ENCODE data around the gene CST2. TPM values are rescaled to one million over a fixed set of nuclear protein-coding genes. Genes with fewer than 3 reads are reported as not detected.

CST2 gene
- total and polyA plus RNA-seq, 2 experiments from 2014 or later: not detected

DNA sequence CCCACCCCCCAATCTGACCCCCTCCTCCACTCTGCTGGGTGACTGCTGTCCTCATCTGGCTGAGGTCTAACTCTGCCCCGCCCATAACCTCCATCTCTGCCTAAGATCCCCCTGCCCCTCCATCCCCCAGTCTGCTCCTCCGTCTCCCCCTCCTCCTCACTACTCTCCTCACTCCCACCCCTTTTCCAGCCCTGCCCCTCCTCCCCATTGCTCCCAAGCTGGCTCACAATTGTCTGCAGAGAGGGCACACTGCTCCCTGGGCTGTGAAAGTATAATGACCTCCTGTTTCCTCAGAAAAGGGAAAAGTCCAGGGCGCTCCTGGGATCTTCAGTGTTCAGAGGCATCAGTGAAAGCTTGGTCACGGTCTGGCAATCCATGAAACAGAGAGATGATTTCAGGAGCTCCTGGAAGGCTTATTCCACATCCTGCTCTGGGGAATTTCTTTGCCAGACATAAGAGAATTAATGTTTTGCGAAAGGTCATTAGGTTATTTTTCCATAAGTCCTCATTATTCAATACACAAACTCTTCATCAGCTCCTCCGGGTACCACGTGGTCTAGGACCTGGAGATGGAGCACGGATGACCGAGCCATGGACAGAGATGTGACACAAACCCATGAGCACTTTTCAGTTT lies 31.6 kb upstream of the CST2 start (continued):
- TF ChIP-seq CTCF (conservative IDR thresholded peaks at IDR 0.05; ENCODE audit: low read depth in 2 of 2) (no peak), EZH2phosphoT487 (IDR thresholded peaks at IDR 0.05; ENCODE audit: unreplicated experiment) (no peak), ZNF114 (CRISPR knock-in tag; IDR thresholded peaks at IDR 0.05) (no peak)
- TF ChIP-seq, protein P1, sequence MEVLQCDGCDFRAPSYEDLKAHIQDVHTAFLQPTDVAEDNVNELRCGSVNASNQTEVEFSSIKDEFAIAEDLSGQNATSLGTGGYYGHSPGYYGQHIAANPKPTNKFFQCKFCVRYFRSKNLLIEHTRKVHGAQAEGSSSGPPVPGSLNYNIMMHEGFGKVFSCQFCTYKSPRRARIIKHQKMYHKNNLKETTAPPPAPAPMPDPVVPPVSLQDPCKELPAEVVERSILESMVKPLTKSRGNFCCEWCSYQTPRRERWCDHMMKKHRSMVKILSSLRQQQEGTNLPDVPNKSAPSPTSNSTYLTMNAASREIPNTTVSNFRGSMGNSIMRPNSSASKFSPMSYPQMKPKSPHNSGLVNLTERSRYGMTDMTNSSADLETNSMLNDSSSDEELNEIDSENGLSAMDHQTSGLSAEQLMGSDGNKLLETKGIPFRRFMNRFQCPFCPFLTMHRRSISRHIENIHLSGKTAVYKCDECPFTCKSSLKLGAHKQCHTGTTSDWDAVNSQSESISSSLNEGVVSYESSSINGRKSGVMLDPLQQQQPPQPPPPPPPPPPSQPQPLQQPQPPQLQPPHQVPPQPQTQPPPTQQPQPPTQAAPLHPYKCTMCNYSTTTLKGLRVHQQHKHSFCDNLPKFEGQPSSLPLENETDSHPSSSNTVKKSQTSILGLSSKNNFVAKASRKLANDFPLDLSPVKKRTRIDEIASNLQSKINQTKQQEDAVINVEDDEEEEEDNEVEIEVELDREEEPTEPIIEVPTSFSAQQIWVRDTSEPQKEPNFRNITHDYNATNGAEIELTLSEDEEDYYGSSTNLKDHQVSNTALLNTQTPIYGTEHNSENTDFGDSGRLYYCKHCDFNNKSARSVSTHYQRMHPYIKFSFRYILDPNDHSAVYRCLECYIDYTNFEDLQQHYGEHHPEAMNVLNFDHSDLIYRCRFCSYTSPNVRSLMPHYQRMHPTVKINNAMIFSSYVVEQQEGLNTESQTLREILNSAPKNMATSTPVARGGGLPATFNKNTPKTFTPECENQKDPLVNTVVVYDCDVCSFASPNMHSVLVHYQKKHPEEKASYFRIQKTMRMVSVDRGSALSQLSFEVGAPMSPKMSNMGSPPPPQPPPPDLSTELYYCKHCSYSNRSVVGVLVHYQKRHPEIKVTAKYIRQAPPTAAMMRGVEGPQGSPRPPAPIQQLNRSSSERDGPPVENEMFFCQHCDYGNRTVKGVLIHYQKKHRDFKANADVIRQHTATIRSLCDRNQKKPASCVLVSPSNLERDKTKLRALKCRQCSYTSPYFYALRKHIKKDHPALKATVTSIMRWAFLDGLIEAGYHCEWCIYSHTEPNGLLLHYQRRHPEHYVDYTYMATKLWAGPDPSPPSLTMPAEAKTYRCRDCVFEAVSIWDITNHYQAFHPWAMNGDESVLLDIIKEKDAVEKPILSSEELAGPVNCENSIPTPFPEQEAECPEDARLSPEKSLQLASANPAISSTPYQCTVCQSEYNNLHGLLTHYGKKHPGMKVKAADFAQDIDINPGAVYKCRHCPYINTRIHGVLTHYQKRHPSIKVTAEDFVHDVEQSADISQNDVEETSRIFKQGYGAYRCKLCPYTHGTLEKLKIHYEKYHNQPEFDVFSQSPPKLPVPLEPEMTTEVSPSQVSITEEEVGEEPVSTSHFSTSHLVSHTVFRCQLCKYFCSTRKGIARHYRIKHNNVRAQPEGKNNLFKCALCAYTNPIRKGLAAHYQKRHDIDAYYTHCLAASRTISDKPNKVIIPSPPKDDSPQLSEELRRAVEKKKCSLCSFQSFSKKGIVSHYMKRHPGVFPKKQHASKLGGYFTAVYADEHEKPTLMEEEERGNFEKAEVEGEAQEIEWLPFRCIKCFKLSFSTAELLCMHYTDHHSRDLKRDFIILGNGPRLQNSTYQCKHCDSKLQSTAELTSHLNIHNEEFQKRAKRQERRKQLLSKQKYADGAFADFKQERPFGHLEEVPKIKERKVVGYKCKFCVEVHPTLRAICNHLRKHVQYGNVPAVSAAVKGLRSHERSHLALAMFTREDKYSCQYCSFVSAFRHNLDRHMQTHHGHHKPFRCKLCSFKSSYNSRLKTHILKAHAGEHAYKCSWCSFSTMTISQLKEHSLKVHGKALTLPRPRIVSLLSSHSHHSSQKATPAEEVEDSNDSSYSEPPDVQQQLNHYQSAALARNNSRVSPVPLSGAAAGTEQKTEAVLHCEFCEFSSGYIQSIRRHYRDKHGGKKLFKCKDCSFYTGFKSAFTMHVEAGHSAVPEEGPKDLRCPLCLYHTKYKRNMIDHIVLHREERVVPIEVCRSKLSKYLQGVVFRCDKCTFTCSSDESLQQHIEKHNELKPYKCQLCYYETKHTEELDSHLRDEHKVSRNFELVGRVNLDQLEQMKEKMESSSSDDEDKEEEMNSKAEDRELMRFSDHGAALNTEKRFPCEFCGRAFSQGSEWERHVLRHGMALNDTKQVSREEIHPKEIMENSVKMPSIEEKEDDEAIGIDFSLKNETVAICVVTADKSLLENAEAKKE (CRISPR knock-in tag; IDR thresholded peaks at IDR 0.05): no peak

GRCh38 chr20:23856736-23857135 lies 30.2 kb upstream of the CST2 start:
- Histone ChIP-seq H3K27me3 (ENCODE audit: insufficient read depth) (no peaks in the 10 kb centered on the region), H3K4me3 (no peak overlapping the region)
- DNase-seq (ENCODE audit: low spot score): no peak

More at GRCh38 chr20:23856736-23857135, 30.2 kb upstream of the CST2 start:
- H3K9me3 Mint-ChIP-seq: no peaks in the 10 kb centered on the region
- H4K20me1 ChIP-seq (replicated peaks; ENCODE audit: insufficient read depth): no peaks in the 10 kb centered on the region
- no peak overlapping the region for H2AFZ ChIP-seq
- 0 out of 2 replicates have a peak, but pooled peaks cover 2% of the 10 kb centered on the region for H3K9me2 ChIP-seq (ENCODE audit: insufficient read depth)
- no peaks in the 10 kb centered on the region for H3K36me3 ChIP-seq (ENCODE audit: insufficient read depth)
- peaks cover 6% of the 10 kb centered on the region for H3K4me1 ChIP-seq (ENCODE audit: insufficient read depth)
- ATAC-seq: no peak
- H3F3A ChIP-seq (replicated peaks; ENCODE audit: low read depth): no peaks in the 10 kb centered on the region
- TF ChIP-seq EZH2 (IDR thresholded peaks at IDR 0.05; ENCODE audit: low read depth, unreplicated experiment) (no peak), EZH2phosphoT487 (IDR thresholded peaks at IDR 0.05; ENCODE audit: unreplicated experiment) (no peak), CREB1 (CRISPR knock-in tag; IDR thresholded peaks at IDR 0.05; ENCODE audit: low read depth) (no peak), NANOG (IDR thresholded peaks at IDR 0.05; ENCODE audit: borderline replicate concordance) (no peak), REST (IDR thresholded peaks at IDR 0.05; ENCODE audit: unreplicated experiment) (no peak)
- TF ChIP-seq, protein P2, sequence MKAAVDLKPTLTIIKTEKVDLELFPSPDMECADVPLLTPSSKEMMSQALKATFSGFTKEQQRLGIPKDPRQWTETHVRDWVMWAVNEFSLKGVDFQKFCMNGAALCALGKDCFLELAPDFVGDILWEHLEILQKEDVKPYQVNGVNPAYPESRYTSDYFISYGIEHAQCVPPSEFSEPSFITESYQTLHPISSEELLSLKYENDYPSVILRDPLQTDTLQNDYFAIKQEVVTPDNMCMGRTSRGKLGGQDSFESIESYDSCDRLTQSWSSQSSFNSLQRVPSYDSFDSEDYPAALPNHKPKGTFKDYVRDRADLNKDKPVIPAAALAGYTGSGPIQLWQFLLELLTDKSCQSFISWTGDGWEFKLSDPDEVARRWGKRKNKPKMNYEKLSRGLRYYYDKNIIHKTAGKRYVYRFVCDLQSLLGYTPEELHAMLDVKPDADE (IDR thresholded peaks at IDR 0.05): no peak
- H3K27me3 Mint-ChIP-seq (ENCODE audit: insufficient read depth, low read depth, poor library complexity): peaks cover 7% of the 10 kb centered on the region
- H3K79me2 ChIP-seq (replicated peaks; ENCODE audit: insufficient read depth): no peaks in the 10 kb centered on the region
- H3K4me1 Mint-ChIP-seq: peaks cover 22% of the 10 kb centered on the region
- H3K4me3 Mint-ChIP-seq: no peak overlapping the region
- H3K4me2 ChIP-seq: no peak overlapping the region
- H3K36me3 Mint-ChIP-seq (ENCODE audit: low read depth): no peaks in the 10 kb centered on the region
- no peak overlapping the region for H3K27ac ChIP-seq (ENCODE audit: low read depth)
- H3K27ac Mint-ChIP-seq: no peak overlapping the region
